Amniotic stem cell (primary cell): ENCODE measurements around the gene TAOK1.

Experiments
- DNase-seq: peaks from one replicate; lab custom pipeline; 2025; lab: John Stamatoyannopoulos, UW

TAOK1 gene

DNA sequence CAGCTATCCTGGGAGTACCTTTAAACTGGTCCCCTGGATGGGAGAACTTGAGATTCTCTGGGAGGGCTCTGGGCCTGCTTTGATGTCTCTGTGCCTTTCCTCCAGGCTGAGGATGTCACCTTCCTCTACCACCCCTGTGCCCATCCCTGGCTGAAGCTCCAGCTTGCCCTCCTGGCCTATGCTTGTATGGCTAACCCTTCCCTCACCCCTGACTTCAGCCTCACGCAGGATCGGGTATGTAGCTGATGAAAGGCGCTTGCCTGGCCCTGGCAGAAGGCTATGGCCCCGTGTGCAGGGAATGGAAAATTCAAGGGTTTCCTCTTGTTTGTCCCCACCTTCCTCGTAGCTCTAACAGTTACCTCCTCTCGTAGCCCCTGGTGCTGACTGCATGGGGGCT, 181.3 kb downstream of the TAOK1 start:
- no peak for DNase-seq

DNA sequence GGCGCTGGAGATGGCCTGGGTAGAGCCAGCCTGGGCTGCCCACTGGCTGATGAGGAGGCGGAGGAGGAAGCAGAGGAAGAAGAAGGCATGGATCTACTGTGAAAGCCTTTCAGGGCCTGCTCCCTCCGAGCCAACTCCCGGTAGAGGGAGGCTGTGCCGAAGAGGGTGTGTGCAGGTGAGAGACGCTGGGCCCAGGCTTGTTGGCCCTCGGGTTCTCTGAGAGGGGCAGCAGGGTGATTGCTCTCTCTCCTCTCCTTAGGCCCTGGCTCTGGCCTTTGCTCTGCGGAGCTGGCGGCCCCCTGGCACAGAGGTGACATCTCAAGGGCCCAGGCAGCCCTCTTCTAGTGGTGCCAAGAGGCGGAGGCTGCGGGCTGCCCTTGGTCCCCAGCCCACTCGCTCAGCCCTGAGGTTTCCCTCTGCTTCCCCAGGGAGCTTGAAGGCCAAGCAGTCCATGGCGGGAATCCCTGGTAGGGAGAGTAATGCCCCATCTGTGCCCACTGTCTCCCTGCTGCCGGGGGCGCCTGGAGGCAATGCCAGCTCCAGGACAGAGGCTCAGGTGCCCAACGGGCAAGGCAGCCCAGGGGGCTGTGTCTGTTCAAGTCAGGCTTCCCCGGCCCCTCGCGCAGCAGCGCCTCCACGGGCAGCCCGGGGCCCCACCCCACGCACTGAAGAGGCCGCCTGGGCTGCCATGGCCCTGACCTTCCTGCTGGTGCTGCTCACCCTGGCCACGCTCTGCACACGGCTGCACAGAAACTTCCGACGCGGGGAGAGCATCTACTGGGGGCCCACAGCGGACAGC, 181.9 kb downstream of the TAOK1 start:
- no peak for DNase-seq

DNA sequence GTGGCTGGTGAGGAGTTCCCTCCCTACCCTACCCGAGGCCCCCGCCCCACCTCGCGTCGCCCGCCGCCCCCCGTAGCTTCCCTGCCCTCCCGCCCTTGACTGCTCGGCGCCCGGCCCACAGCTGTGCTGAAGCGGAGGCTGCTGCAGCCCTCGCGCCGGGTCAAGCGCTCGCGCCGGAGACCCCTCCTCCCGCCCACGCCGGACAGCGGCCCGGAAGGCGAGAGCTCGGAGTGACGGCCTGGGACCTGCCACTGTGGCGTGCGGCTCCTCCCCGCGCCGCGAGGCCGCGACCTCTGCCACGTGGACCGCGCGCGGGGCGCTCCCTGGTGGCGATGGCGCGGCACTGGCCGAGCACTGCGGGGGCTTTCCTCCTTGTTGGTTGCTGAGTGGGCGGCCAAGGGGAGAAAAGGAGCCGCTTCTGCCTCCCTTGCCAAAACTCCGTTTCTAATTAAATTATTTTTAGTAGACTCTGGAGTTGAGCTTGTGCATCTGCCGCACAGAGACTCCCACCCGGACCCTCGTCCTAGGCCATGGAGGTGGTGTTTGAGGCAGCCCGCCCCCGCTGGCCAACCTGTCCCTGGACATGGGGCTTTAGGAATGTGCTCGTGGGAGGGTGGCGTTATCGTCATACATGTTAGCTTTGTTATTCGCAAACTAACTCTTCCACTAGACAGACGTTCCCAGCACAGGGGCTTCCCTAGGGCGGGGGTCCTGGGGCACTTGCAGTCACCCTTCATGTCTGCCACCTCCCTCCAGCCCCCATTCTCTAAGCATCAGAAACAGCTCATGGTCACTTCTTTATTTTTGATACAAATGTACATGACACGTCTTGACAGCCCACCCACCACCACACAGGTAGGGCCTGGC, 182.8 kb downstream of the TAOK1 start:
- no peak for DNase-seq

DNA sequence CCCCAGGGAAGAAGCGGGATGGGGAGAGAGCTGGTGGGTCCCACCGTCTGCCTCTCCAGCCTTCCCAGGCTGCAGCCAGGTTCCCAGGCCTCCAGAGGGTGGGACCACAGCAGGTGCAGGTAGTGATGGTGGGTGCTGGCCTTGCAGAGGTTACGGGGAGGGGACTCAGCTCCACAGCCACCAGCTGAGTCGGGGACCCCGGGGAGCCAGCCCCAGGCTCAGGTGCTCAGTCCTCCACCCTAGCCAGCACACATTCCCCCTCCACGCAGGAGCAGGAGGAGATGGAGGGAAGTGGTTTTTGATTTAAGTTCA, 183.4 kb downstream of the TAOK1 start:
- no peak for DNase-seq

DNA sequence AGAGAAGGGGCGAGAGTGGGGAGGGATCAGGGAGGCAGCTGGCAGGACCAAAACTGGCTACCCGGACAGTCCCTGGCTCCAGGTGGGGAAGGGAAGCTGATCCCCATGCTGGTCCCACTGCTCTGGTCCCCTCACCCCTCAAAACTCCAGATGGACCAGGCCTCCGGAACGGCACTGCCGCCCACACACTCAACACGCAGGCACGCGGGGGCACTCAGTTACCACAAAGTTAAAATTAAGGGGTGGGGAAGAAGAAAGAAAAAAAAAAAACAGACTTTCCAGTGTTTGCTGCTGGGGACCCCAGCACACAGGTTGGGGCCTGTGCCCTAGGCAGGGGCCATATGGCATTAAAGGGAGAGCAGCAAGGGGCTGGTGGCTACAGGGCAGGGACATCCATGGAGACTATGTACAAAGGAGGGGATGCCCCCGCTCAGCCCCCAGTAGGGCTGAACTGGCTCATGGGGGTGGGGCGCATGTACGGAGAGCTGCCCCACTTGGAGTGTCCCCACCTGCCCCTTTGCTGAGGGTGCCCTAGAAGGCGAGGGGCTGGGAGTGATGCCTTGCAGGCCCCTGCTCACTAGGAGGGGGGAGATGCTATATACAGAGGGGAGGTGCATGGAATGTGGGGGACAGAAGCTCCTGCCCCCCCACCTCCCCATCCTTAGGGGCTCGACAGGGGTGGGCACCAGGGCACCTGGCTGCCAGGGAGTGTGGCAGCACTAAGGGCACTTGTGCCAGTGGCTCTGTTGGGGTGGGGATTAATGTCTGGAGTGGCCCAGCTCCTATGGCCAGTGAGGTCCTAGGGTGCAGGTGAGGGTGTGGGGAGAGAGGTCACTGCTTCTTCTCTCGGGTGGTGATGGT, 183.9 kb downstream of the TAOK1 start:
- no peak for DNase-seq

DNA sequence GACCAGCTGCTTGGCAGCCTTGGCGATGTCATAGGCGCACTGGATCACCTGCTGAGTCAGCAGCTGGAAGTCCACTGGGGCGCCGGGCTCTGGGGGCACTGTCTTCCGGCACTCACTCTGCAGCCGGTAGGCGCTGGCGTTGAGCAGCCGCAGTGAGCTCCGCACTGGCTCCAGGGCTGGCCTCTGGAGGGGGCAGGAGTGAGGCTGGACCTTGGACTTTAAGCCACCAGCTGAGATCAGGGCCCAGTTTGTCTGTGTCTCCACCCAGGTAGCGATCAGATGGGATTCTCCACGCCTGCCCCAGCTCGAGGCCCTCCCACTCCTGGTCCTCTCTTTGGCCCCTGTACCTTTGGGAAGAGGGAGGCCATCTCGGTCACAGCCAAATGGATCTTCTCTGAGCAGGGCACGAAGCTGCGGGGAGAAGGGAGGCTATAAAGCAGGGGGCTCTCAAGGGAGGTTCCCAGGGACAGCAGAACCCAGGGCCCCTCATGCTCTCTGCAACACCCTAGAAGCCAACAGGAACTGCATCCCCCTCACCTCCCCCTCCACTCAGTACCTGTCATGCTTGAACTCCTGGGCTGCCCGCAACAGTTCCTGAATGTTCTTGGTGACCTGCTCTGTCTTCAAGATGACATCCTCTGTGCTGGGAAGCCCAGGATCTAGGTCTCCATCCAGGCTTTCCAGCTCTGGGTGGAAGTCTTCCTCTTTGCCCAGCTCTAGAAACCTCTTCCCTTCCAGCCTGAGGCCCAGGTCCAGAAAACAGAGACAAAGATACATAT, 184.8 kb downstream of the TAOK1 start:
- no peak for DNase-seq

DNA sequence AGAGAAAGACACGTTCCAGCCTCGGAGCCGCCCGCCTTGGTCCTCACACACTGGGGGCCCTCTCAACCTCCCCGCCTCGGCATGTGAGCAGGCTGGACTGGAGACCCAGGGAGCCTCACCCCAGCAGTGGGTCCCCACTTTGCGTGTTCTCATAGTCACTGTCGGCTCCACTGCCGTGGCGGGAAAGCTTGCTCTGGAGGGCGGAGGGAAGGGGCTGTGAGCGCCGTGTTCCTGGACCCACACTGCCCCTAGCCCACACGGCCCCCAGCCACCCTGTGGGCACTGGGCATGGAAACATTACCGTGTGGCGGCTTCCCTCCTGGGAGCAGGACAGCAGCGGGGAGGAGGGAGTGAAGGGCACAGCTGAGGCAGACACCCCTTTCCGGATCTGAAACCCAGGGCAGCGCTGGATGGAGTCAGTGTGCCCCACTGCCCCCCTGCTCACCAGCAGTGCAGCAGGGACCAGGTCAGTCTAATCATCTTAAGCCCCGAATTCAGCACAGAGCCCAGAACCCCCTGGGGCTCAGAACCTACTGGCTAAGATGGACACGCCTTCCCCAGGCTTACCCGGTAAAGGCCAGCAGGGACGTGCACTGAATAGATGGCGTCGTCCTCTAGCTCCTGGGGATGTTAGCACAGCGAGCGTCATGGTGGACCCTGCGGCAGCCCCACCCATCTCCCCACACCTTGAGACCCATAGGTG, 185.5 kb downstream of the TAOK1 start:
- DNase-seq = no peak

DNA sequence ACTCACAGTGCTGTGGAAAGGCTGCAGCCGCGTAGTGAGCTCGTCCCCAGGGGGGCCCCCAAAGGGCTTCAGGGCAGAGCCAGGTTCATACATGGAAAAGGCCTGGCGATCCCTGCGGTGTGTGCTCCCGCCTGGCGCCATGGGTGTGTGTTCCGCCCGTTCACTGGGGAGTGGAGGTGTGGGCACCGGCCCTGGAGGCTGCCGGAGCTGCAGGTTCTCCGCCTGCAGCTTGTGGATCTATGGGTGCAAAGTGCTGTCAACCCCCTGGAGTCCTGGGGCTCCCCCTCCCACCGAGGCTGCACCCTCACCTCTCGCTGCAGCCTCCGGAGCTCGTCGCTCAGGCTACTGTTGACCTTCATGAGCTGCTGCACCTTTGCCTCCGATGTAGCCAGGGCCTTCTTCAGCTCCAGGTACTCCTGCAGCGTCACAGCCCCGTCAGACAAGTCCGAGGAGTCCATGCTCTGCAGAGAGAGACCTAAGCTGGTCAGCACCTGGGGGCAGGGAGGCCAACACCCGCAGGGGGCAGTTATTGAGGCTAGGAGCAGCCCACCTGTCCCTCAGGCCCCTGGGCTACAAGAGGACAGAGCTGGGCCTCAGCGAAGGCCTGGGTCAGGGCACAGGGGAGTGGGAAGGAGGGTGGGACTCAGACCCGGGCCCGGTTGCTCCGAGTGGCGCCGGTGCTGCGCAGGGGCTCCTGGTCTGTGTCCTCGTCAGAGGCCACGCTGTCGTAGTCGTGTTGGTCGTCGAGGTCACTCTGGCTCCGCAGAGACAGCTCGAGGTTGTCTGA, 186.2 kb downstream of the TAOK1 start:
- DNase-seq = no peak

DNA sequence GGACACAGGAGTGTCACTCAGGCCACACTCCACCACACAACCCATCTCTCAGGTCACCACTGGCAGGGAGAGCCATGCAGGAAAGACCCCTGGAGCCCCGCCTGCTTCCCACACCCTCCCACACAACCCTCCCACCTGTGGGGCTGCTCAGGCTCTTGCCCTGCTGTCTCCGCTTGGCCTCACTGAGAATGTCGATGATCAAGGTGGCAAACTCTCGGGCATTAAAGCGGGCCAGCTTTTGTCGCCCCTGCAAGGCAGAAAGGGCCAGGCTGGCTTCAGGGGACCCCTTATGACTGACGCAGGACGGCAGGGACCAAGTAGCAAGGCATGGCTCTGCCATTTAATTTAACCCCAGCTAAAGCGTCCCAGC, 186.8 kb downstream of the TAOK1 start:
- no peak for DNase-seq

DNA sequence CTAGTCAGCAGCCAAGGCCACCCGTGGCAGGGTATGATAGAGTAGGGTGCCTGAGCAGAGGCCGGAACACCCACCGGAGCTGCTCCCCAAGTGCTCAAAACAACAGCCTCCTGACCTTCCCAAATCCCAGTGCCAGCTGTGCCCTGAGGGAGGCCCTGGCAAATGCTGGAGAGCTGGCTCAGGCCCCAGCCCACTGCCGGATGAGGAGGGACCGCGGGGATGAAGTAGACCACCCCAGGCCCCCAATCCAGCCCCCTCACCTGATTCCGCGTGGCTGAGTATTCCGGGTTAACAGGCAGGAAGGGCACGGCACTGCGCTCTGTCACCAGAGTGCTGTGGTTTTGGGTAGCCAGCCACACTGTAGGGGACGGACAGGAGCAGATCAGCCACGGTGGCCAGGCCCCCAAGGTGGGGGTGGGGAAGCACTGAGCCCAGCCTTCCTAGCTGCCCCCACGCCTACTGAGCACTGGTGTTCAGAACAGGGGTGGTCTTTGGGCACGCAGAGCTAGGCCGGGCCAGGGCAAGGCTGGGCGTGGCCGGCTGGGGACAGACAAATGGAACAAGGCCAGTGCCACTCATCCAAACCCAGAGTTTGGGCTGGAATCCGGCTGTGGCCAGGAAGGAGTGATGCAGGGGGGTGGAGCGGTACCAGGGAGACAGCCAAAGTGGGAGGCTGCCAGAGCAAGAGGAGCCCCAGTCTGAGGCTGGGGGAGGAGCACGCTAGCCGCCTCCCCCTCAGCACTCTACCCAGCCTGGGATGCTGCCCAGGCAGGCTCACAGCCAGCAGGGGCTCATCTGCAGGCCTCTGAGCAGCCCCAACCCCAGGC, 187.4 kb downstream of the TAOK1 start:
- DNase-seq = no peak

DNA sequence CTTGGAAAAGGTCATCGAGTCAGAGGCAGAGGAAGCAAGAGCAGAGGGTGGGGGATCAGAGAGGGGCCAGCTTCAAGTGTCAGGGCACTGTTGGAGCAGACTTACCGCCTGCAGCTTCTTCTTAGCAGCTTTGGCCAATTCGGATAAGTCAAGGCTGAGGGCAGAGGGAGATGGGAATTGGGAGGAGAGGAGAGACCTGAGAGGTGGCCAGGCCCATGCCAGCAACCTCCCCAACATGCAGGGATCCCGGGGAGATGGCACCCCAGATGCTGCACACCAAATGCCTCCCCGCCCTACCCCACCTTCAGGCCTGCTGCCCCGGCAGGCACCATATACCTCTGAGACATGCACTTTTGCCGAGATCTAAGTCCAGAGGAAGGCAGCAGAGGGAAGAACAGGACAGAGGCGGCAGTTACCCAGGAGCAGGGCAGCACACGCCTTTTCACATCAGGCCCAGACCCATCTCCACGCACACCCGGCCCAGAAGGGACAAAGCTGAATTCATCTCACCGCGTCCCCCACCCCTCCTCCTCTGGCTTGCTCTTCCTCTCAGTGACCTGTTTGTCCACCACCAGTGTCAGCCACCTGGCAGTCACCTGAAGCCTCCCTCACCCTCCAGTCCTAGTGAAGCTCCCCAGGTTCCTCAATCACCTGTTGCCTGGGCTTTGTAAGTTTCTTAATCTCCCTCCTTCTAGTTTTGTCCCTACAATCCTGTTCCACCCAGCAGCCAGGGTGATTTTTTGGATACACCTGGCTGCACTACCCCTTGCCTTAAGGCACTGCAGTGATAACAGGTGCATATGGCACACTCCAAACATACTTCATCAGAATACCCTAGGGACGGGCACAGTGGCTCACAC, 188.7 kb downstream of the TAOK1 start:
- DNase-seq = no peak

DNA sequence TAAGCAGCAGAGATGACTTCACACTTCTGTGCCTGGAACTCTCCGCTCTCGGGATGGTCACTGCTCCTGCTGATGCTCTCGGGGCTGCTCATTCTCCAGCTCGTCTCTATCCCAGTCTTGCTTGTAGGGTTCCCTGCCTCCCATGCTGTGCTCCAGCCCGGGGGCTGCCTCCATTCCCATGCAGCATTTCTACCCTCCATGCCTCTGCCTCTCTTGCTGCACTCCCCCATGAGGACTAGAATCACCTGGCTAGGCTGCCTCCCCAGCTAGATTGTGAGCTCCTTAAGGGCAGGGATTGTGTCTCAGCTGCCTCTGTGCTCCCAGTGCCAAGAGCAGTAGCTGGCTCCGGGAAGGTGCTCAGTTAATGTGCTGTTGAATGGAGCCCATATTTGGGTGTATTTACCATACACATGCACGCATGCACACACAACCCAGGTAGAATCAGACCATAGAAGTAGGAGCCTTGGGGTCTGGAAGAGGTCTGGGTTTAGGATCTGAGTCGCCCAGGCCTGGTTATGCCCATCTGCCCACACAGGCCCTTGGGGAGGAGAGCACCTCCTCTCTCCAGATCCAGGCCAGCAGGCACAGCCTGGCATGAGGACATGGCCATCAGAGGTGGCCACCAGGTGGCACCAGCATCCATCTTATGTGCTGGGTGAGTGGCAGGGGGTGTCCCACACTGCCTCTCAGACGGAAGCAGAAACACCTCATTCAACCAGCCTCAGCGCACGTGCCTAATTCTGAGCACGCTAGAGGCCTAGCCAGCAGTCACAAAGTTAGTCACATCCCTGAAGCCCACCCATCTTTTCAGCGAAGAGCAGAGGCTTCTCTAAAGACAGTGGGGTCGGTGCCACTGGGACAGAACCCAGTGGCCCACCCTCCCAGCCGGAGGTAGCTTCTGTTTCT, 190.0 kb downstream of the TAOK1 start:
- DNase-seq = no peak

DNA sequence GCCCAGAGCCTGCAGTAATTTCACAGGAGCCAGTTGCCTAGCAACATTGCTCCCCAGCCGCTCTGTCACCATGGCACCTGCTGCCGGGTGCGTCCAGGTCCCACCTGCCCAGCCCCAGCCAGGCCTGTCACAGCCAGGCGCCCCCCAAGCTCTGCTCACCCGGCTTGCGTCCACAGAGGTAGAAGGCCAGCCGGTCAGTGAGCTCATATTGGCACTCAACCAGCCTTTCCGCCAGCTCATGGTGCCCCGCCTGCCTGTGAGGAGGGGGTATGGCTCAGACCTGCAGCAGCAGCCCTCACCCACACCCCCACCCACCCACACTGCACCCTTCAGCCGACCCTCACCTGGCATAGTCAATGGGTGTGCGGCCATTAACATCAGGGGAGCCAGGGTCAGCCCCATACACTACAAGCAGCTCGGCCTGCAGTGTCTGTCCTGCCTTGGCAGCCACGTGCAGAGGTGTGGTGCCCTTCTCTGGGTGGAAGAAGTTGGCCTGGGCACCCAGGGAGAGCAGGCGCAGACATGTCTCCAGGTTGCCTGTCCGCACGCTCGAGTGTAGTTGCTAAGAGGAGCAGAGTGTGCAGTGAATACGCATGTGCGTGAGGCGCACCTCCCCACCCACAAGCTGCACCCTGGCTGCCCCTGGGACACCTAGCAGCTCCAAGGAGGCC, 191.6 kb downstream of the TAOK1 start:
- no peak for DNase-seq

DNA sequence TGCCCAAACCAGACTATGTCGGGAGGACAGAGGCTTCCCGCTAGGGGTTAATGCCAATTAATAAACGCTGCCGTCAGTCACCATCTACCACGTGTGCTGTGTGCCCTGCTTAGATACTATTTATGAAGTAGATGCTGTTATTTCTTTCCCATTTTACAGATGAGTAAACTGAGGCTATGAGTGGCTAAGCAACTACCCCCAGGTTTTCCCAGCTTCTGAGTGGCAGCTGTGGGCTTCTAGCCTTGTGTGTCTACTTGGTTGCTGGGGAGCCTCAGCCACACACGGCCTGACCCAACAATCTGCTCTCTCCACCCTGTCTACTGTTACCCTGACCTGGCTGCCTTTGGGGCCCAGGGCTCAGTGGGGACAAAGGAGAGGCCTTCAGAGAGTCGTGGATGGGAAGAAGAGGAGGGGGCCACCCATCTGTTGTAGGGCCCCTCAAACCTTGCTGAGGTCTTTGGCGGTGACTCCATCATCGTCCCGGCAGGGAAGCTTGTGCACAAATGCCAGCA, 192.1 kb downstream of the TAOK1 start:
- DNase-seq = no peak

DNA sequence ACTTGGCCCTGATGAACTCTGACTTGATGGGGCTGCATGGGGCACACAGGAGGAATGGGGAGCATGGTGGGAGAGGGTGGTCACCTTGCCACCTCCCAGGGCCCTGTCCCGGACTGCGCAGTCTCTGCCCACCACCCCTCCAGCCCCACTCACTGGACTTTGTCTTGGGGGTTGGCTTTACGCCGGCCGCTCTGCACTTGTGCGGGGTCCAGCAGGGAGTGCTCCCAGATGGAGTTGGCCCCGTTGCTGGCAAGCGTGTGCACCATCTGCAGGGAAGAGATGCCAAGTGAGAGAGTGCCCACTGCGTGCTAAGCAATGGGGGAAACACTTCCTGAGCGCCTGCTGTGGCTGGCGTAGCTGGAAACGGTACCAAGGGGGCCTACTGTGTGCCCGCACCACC, 192.6 kb downstream of the TAOK1 start:
- DNase-seq = no peak
